Fibroblast of lung (primary cell): ENCODE data around the gene RNF41. TPM values are rescaled to one million over a fixed set of nuclear protein-coding genes. Genes with fewer than 3 reads are reported as not detected.

Experiments
- DNase-seq, 2 donors: peaks; one replicate each; pipeline versions ENCODE4 v3.0.0 to v3.0.0-alpha.2; 2010; ENCODE audit warnings: low read depth in 2 of 2
- H2AFZ ChIP-seq: 2 replicates; pipeline ENCODE4 v1.5.1; 2012; ENCODE audit warnings: low read length, control low read depth, inconsistent platforms
- H3K27ac ChIP-seq: 2 replicates; pipeline ENCODE4 v1.5.1; 2011; ENCODE audit warnings: low read length, control low read depth; ENCODE audit not compliant: insufficient read depth
- H3K27me3 ChIP-seq: 2 replicates; pipeline ENCODE4 v1.5.1; 2011; ENCODE audit warnings: mild to moderate bottlenecking, low read length; ENCODE audit not compliant: control insufficient read depth, insufficient read depth
- H3K36me3 ChIP-seq: 2 replicates; pipeline ENCODE4 v1.5.1; 2011; ENCODE audit warnings: low read length; ENCODE audit not compliant: control insufficient read depth, insufficient read depth
- H3K4me1 ChIP-seq: 2 replicates; pipeline ENCODE4 v1.5.1; 2011; ENCODE audit warnings: low read length; ENCODE audit not compliant: control insufficient read depth, insufficient read depth; ENCODE audit errors: extremely low read depth
- H3K4me2 ChIP-seq: 2 replicates; pipeline ENCODE4 v1.5.1; 2011; ENCODE audit warnings: low read length, control low read depth; ENCODE audit not compliant: insufficient read depth; ENCODE audit errors: extremely low read depth
- H3K4me3 ChIP-seq, 4 experiments: fragments of 200-600 bp in 1 of 4; sonication (generic) in 1 of 4; replicated peaks in 1 of 4; 2 replicates each; pipeline ENCODE4 v1.5.1; 2011 to 2016; ENCODE audit warnings: low read length in 4 of 4, low read depth in 3 of 4, mild to moderate bottlenecking in 3 of 4, control low read depth in 2 of 4, inconsistent platforms in 1 of 4, mixed read lengths in 1 of 4; ENCODE audit not compliant: insufficient read depth in 1 of 4; ENCODE audit errors: control extremely low read depth in 1 of 4
- H3K79me2 ChIP-seq: 2 replicates; pipeline ENCODE4 v1.5.1; 2012; ENCODE audit warnings: mild to moderate bottlenecking, low read length, inconsistent platforms; ENCODE audit not compliant: control insufficient read depth, insufficient read depth
- H3K9ac ChIP-seq: 2 replicates; pipeline ENCODE4 v1.5.1; 2011; ENCODE audit warnings: mild to moderate bottlenecking, low read length, control low read depth; ENCODE audit not compliant: insufficient read depth
- H3K9me3 ChIP-seq: 2 replicates; pipeline ENCODE4 v1.5.1; 2012; ENCODE audit warnings: low read depth, low read length; ENCODE audit not compliant: control insufficient read depth, insufficient read depth
- H4K20me1 ChIP-seq: 2 replicates; pipeline ENCODE4 v1.5.1; 2011; ENCODE audit warnings: low read length; ENCODE audit not compliant: control insufficient read depth, insufficient read depth; ENCODE audit errors: extremely low read depth
- EZH2 ChIP-seq: IDR thresholded peaks from 2 replicates; pipeline ENCODE4 v1.5.1; 2012; ENCODE audit warnings: low read length, control low read depth, mild to moderate bottlenecking; ENCODE audit errors: missing control alignments
- polyA plus RNA-seq, 2 donors: library from polyadenylated mRNA; depleted of rRNA in 1 of 2; stranded (reverse) in 1 of 2; unstranded in 1 of 2; fragments of >200 nt; gene quantifications; 2 replicates each; pipeline ENCODE4 v1.2.1, GENCODE V29; 2011 to 2012; ENCODE audit warnings: missing spikeins in 1 of 2
- total RNA-seq: library from RNA; depleted of rRNA; stranded (reverse); fragments of >200 nt; gene quantifications from 2 replicates; pipeline ENCODE4 v1.2.1, GENCODE V29; 2014
- TF ChIP-seq, protein P1 (sequence below), 2 donors: IDR thresholded peaks in 1 of 2; conservative IDR thresholded peaks in 1 of 2; 1 replicate in 1 of 2; 2 replicates in 1 of 2; pipeline ENCODE4 v1.5.1; 2011 to 2012; ENCODE audit warnings: low read length in 2 of 2, control low read depth in 1 of 2, inconsistent platforms in 1 of 2, low read depth in 1 of 2, mild to moderate bottlenecking in 1 of 2

Gene RNF41
- total and polyA plus RNA-seq, 2 donors (not counting 1 experiment from before 2014, with no cell fraction given): 99.7 to 199 TPM

- H2AFZ ChIP-seq: no peak overlapping the region
- H3K9ac ChIP-seq: no peak overlapping the region
- no peaks in the 10 kb centered on the region for H3K27me3 ChIP-seq
- TF ChIP-seq, protein P1, sequence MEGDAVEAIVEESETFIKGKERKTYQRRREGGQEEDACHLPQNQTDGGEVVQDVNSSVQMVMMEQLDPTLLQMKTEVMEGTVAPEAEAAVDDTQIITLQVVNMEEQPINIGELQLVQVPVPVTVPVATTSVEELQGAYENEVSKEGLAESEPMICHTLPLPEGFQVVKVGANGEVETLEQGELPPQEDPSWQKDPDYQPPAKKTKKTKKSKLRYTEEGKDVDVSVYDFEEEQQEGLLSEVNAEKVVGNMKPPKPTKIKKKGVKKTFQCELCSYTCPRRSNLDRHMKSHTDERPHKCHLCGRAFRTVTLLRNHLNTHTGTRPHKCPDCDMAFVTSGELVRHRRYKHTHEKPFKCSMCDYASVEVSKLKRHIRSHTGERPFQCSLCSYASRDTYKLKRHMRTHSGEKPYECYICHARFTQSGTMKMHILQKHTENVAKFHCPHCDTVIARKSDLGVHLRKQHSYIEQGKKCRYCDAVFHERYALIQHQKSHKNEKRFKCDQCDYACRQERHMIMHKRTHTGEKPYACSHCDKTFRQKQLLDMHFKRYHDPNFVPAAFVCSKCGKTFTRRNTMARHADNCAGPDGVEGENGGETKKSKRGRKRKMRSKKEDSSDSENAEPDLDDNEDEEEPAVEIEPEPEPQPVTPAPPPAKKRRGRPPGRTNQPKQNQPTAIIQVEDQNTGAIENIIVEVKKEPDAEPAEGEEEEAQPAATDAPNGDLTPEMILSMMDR (conservative IDR thresholded peaks at IDR 0.05 in 1 of 2, IDR thresholded peaks at IDR 0.05 in 1 of 2; ENCODE audit: low read depth in 1 of 2, low read length in 2 of 2): no peak
- no peak for TF ChIP-seq EZH2
- no peak for DNase-seq
- no peak overlapping the region for H3K27ac ChIP-seq
- no peaks in the 10 kb centered on the region for H3K9me3 ChIP-seq
- H4K20me1 ChIP-seq: no peaks in the 10 kb centered on the region
- no peak overlapping the region for H3K4me2 ChIP-seq
- no peaks in the 10 kb centered on the region for H3K79me2 ChIP-seq
- H3K4me3 ChIP-seq: no peak overlapping the region
- peaks cover 3% of the 10 kb centered on the region for H3K36me3 ChIP-seq
- H3K4me1 ChIP-seq: peaks cover 3% of the 10 kb centered on the region
Observed at GRCh38 chr12:56229082-56229481, 7.4 kb upstream of the RNF41 start.

GRCh38 chr12:56224954-56225353, 3.2 kb upstream of the RNF41 start:
- no peak overlapping the region for H3K9ac ChIP-seq
- H2AFZ ChIP-seq: no peak overlapping the region
- no peak for DNase-seq
- H3K79me2 ChIP-seq: peaks cover 10% of the 10 kb centered on the region
- peak overlapping the region; percentile 88 for H3K4me2 ChIP-seq
- no peaks in the 10 kb centered on the region for H3K9me3 ChIP-seq
- peak overlapping the region; percentile 68 for H3K27ac ChIP-seq
- H3K27me3 ChIP-seq: no peaks in the 10 kb centered on the region
- H3K4me3 ChIP-seq: peak overlapping the region; percentile 75 to 82 (median 78)
- no peaks in the 10 kb centered on the region for H4K20me1 ChIP-seq
- peaks cover 3% of the 10 kb centered on the region for H3K36me3 ChIP-seq
- peaks cover 19% of the 10 kb centered on the region for H3K4me1 ChIP-seq
- no peak for TF ChIP-seq EZH2
- TF ChIP-seq, protein P1 (conservative IDR thresholded peaks at IDR 0.05 in 1 of 2, IDR thresholded peaks at IDR 0.05 in 1 of 2; ENCODE audit: low read depth in 1 of 2, low read length in 2 of 2): no peak

GRCh38 chr12:56224102-56224701, 2.5 kb upstream of the RNF41 start, which contains the start of gene NABP2:
Gene NABP2, plus strand, starts transcription at chr12:56224342. Its CDS starts 515 bp downstream, at chr12:56224857.
- Histone ChIP-seq H3K9ac (peak within 1 kb of the TSS; percentile 71), H3K4me1 (peaks cover 19% of the 10 kb centered on the region), H3K4me2 (peak within 1 kb of the TSS; percentile 88), H2AFZ (peak within 1 kb of the TSS; percentile 85), H4K20me1 (no peaks in the 10 kb centered on the region), H3K79me2 (peaks cover 16% of the 10 kb centered on the region), H3K4me3 (peak within 1 kb of the TSS; percentile 75 to 82 (median 78)), H3K27me3 (no peaks in the 10 kb centered on the region), H3K36me3 (peaks cover 3% of the 10 kb centered on the region), H3K9me3 (no peaks in the 10 kb centered on the region), H3K27ac (peak within 1 kb of the TSS; percentile 68)
- peak; percentile 96 for DNase-seq
- TF ChIP-seq EZH2: no peak
- TF ChIP-seq, protein P1 (conservative IDR thresholded peaks at IDR 0.05 in 1 of 2, IDR thresholded peaks at IDR 0.05 in 1 of 2; ENCODE audit: low read depth in 1 of 2, low read length in 2 of 2): peak; percentile 70 to 87
